Right renal pelvis (tissue), 4 donors: Measurements from ENCODE around the gene PRXL2B. TPM values are rescaled to one million over a fixed set of nuclear protein-coding genes. Genes with fewer than 3 reads are reported as not detected.

Source experiments
- DNase-seq, 4 donors: peaks; one replicate each; pipeline ENCODE4 v3.0.0-alpha.2; 2013; ENCODE audit warnings: low read depth in 4 of 4, low spot score in 3 of 4, missing footprints in 1 of 4
- polyA plus RNA-seq, 4 donors: library from polyadenylated mRNA; unstranded; fragments of 120-200 nt; gene quantifications; one replicate each; pipeline ENCODE4 v1.2.1, GENCODE V29; 2013; ENCODE audit not compliant: insufficient read length in 4 of 4

Gene PRXL2B
- polyA plus RNA-seq, 4 donors, result 37.4 to 51.2 (median 39.9) TPM

- no peak for DNase-seq
Measured at GRCh38 chr1:2596530-2597333, 10.2 kb downstream of the PRXL2B start.

DNA sequence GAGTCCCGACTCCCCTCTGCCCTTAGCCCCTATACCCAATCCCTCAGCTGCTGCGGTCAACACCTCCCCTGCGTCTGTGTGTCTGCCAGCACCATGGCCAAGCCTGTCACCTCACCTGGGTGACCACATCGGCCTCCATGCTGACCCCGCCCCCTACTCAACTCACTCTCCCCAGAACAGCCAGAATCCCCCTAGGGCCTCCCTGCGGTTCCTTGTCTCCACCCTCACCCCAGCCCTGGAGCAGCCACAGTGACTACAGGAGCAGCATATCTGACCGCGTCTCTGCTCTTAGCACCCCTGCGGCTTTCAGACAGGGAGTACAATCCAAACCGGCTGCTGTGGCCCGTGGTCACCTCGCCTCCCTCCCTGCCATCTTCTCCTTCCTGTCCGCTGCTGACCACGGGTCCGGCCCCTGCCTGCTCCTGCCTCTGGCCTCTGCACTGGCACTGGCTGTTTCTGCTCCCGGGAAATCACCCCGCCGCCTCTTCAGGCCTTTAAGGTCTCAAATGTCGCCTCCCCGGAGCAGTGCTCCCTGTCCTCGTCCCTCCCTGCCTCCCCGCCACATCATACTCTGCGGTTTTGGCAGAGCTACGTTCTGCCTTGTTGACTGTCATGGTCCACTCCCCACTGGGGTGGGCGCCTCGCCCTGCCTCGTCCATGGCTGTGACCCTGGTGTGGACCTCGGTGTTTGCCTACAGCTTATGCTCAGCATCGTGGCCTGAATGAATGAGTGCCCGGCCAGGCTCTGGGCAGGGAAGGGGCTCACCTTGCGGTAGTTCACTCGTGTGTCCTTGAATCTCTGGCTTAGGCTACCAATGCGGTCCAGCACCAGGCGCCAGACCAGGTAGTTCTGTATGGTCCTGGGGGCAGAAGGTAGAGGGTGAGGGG lies 11.1 kb downstream of the PRXL2B start:
- DNase-seq, result no peak

DNA sequence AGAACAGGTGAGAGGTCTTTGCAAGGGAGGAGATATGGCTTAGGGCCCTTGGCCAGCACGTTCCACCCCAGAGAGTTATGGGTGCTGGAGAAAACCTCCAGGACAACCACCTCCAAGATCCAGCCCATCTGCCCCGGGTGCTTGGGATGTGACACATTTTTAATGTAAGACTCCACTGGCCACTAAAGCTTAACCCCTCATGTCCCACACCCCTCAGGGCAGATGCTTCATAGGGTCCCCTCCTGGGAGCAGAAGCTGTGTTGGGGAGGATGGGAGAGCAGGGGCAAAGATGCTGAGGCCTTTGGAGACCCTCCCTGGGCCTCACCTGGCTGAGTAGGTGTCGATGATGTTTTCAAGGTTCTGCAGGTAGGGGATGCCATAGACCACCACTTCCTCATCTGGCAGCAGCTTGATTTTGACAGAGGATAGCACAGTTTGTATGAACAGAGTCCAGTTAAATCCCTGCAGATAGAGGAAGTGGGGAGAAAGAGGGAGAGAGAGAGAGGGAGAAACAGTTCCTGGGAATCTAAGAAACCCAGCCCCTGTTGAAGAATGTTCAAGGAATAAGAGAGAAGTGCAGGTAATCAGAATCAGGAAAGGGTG lies 11.9 kb downstream of the PRXL2B start:
- DNase-seq, result no peak

DNA sequence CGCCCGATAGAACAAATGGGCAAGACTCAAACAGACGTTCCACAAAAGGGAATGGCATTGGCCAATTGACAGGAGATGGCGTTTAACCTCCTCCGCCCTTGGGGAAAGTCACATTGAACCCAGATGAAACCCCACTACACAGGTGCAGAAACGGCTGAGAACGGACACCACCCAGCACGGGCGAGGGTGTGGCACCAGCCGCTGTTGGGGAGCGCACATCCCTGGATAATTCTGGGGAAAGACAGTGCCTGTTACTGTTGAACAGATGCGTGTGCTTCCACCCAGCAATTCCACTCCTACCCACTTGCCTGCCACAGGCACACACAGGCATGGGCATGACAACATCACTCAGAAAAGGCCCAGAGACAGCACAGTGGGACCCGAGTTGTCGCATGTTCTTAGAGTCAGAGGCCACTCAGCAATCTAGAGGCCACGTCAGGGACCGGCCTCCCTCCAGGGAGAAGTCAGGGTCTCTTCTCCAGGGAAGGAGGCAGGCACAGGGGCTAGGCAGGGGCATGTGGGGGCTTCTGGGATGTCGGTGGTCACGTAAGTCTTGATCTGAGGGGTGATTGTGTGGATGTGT lies 15.2 kb downstream of the PRXL2B start:
- no peak for DNase-seq

GRCh38 chr1:2602311-2602835 lies 15.8 kb downstream of the PRXL2B start:
- no peak for DNase-seq

DNA sequence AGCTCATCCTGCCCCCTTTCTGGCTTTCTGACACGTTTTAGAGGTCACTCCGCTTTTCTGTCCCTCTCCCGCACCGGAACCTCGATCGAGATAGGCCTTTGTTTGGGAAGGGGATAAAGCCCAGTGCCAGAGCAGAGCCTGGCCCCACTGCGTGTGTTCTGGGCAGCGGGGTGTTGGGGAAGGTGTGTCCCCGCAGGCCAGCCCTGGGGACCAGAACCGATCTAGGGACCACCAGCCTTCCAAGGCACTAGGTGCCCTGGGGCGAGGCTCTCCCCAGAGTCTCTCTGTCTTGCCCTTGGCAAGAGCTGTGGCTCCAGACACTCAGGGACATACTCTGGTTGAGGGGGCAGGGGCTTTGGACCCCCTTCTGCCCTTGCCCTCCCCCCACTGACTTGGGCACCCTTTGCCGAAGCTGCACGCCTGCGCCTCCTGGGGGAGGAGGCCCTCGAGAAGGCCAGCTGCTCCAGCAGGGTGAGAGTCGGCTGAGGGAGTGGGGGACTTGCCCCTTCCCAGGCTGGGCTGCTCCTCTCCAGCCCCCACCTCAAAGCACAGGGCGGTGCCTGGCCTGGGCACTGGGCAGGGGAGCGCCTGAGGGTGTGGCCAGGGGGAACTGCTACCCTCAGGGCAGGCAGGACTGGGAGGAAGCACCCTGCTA lies 16.4 kb downstream of the PRXL2B start:
- no peak for DNase-seq

GRCh38 chr1:2603521-2604155 lies 17.1 kb downstream of the PRXL2B start:
- no peak for DNase-seq

DNA sequence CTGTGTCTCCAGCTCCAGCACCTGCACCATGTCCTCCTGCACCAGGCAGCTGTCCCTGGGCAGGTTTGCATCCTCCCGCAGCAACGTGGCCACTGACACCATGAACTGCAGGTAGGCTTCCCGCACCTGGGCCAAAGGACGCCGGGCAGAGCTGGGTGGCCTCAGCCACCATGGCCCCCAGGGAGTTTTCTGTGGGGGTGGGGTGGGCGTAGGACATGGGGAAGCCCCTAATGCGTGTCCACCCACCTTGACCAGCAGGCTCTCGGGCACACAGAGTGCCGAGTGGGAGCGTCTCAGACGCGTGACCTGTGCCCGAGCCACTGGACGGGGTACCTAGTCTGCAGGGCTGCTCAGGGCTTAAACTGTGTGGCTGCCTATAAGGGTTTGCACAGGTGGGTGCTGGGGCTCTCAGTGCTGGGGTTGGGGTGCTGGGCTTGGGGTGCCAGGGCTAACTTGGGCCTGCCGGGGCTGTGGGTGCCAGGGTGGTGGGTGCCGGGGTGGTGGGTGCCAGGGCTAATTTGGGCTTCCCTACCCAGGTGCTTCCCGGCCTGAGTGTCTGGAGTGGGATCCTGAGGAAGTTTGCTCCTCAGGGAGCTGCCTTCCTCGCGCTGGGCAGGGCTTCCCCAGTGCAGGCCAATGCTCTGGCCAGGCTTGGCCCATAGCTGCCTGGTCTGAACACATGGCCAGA lies 17.7 kb downstream of the PRXL2B start:
- DNase-seq, result no peak

- DNase-seq, result no peak
Measured at GRCh38 chr1:2604844-2605508, 18.4 kb downstream of the PRXL2B start.

GRCh38 chr1:2605509-2606395 lies 19.2 kb downstream of the PRXL2B start:
- no peak for DNase-seq

DNA sequence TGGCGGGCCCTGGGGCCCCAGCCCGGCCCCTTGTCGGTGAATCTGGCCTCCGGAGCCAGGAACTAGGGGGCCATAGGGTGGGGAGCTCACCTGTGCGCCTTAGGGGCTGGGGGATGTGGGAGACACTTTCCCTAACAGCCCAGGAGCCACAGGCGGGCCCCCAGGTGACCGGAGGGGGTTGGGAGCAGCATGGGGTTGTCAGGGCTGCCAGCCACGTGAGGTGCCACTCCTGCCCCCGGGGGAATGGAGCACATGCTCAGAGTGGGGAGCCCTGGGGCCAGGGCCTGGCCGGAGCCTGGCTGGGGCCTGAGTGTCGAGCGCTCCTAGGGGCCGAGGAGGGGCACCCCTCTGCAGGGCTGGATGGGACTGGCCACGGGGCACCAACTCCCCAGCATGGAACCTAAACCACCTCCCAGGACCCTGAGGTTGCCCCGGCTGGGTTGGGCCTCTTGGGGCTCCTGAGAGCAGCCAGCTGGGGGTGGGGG lies 19.9 kb downstream of the PRXL2B start:
- no peak for DNase-seq

DNA sequence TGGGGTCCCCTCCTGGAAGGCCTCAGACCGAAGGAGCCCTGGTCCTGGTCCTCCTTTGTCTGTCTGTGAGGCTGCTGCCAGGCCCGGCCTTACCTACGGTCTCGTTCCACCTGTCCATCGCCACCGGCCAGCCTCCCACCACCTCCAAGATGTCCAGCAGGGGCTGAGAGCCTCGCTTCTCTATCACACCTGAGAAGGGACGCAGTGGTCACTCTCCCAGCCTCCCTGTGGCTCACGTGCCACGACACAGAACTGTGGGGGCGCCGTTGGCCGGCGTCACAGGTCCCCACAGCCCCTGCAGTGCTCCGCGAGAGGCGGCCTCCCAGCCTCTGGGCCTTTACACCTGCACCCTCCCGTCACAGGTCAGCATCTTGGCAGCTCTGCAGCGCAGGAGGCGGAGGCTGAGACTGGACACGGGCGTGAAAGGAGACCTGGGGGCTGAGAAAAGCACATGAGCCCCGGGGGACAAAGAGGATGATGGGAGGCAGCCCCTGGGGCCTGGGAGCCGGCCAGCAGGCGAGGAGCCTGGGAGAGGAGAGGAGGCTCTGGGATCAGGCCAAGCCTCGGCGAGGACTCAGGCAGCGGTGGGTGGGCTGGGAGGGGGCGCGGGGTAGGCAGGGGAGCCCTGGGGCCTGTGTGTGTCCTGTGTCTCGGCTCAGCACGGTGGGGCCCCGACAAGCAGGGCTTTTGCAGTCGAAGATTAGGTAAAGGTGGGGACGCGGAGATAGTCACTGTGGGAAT lies 20.5 kb downstream of the PRXL2B start:
- DNase-seq, result no peak

DNA sequence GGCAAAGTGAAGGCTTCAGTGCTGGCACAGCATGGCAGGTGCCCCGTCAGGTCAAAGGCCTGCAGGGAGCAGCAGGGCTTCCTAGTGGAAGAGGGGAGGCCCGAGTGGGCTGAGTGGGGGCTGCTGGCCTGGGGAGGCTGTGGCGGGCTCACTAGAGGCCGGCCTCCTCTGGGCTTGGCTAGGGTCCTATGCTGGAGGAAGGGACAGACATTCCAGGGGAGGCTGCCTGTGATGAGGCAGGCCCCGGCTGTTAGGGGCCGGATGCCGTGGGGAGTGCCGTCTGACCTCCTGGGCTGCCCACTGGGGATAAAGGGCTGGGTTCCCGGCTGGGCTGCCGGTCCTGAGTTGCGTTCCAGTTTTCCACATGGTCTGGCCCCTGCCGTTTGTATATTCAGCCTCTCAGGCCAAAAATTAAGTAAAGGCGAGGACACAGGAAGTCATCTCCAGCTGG lies 21.1 kb downstream of the PRXL2B start:
- DNase-seq, result no peak

DNA sequence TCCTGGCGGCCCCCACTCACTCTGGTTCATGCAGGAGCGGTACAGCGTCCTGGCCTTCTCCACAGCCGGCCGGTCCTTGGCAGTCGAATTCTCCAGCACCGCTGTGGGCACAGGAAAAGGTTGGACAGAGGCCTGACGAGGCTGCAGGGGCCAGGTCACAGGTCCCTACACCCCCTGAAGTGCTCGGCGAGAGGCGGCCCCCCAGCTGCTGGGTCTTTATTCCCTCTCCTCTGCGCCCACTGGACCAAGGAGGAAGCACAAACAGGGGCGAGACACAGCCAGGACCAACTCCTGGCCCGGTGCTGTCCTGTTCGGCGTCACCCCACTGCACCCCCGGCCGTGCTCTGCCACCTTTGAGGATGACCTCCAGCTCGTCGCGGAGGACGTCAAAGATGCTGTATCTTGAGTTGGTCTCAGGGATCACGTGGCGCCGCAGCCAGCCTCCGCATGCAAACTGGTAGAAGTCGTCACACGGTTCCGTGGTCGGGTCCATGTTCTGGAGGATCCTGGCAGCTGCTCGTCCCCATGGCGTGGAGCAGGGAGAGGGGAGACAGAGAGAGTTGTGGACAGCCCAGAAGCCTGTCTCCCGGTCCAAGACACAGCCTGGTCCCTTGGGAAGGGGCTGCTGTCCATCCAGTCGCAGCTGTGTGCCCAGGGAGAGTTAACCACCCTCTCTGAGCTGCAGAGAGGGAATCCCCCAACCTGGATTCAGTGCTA lies 22.9 kb downstream of the PRXL2B start:
- DNase-seq, result no peak

DNA sequence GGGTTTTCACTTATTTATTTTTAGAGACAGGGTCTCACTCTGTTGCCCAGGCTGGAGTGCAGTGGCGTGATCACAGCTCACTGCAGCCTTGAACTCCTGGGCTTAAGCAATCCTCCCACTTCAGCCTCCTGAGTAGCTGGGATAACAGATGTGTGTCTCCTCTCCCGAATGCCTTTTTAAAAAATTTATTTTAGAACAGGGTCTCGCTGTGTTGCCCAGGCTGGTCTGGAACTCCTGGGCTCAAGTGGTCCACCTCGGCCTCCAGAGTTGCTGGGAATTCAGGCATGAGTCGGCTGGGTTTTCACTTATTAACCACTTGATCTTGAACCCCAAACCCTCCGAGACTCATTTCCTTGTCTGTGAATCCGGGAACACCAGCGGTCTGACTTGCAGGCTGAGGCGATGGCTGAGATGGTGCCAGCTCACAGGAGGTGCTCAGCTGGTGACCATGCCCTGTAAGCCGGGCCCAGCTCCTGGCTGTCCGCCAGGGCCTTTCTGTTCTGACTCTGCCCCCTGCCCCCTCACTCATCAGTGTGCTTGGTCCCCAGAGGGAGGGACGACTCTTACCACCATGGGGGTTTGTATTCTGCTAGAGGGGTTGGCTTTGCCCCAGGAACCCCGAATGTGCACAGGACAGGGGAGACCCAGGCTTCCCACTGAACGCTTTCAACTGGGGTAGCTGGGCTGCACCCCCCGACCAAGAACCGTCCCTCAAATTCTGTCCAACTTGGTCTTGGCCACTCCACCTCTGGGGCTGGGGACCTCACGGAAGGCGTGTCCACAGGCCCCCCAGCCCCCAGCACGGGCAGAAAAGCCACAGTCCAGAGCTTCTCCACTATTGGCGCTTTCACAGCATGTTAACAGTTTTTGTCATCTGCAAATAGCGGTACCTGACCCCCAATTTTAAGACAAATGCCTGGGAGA lies 23.7 kb downstream of the PRXL2B start:
- DNase-seq, result no peak
